Measurements from ENCODE around the gene PPFIA2. TPM values are rescaled to one million over a fixed set of nuclear protein-coding genes. Genes with fewer than 3 reads are reported as not detected.

The PPFIA2 gene
- total RNA-seq, 1 donor, result 4.9 TPM

GRCh38 chr12:81325086-81325485, 434.1 kb downstream of the PPFIA2 start:
- TF ChIP-seq CTCF (IDR thresholded peaks at IDR 0.05; ENCODE audit: insufficient read depth, low read length), result no peak
- DNase-seq (ENCODE audit: low read depth), result no peak
- H3K4me3 ChIP-seq (ENCODE audit: low read depth, low read length), result no peak overlapping the region

- H3K4me3 ChIP-seq (ENCODE audit: low read depth, low read length), result no peak overlapping the region
- no peak for DNase-seq (ENCODE audit: low read depth)
- TF ChIP-seq CTCF (IDR thresholded peaks at IDR 0.05; ENCODE audit: insufficient read depth, low read length), result no peak
These were observed 444.1 kb downstream of the PPFIA2 start for GRCh38 chr12:81314903-81315531.

GRCh38 chr12:81303935-81304334, 455.2 kb downstream of the PPFIA2 start:
- no peak overlapping the region for H3K4me3 ChIP-seq (ENCODE audit: low read depth, low read length)
- no peak for TF ChIP-seq CTCF (IDR thresholded peaks at IDR 0.05; ENCODE audit: insufficient read depth, low read length)
- DNase-seq (ENCODE audit: low read depth), result no peak

- DNase-seq (ENCODE audit: low read depth), result no peak
- no peak overlapping the region for H3K4me3 ChIP-seq (ENCODE audit: low read depth, low read length)
- no peak for TF ChIP-seq CTCF (IDR thresholded peaks at IDR 0.05; ENCODE audit: insufficient read depth, low read length)
These were observed 458.7 kb downstream of the PPFIA2 start for GRCh38 chr12:81300454-81300853.

- H3K4me3 ChIP-seq (ENCODE audit: low read depth, low read length), result no peak overlapping the region
- no peak for DNase-seq (ENCODE audit: low read depth)
These were observed 461.5 kb downstream of the PPFIA2 start for GRCh38 chr12:81297601-81298000.

GRCh38 chr12:81296556-81297305, 462.4 kb downstream of the PPFIA2 start:
- no peak for TF ChIP-seq CTCF (IDR thresholded peaks at IDR 0.05; ENCODE audit: insufficient read depth, low read length)
- peak; percentile 27 for DNase-seq (ENCODE audit: low read depth)

More at GRCh38 chr12:81297601-81298000, 461.5 kb downstream of the PPFIA2 start:
- TF ChIP-seq CTCF (IDR thresholded peaks at IDR 0.05; ENCODE audit: insufficient read depth, low read length), result no peak

More at GRCh38 chr12:81296556-81297305, 462.4 kb downstream of the PPFIA2 start:
- H3K4me3 ChIP-seq (ENCODE audit: low read depth, low read length), result no peak overlapping the region

All from fibroblast of the aortic adventitia (primary cell).